ENCODE measurements around the gene FER.

The FER gene

DNA sequence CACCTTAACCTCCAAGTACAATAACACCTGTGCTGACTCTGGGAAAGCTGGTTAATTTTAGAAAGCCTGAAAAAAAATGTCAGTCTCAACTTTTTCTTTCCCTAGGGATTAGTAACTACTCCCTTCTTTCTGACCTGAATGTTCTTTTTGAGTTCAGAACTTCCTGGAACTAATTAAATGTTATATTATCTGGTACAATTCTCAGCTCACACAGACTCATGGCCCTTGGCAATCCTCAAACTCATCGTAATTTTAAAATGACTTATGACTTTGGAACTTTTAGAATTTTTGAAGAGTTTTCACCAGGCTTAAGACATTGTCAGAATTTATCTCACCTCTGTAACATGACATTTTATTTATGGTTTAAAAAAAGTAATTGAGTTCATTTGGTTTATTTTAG lies 315.0 kb downstream of the FER start:
- no peak overlapping the region for H3K4me3 ChIP-seq (ENCODE audit: low read length in 2 of 2)
- no peaks in the 10 kb centered on the region for H3K9me3 ChIP-seq (ENCODE audit: control insufficient read depth in 2 of 2, low read length in 2 of 2)
- H3K36me3 ChIP-seq (ENCODE audit: control insufficient read depth in 2 of 2, insufficient read depth in 2 of 2, low read length in 2 of 2), result no peaks in the 10 kb centered on the region
- no peak overlapping the region for H3K9ac ChIP-seq (ENCODE audit: low read length in 2 of 2)
- H3K27ac ChIP-seq (ENCODE audit: low read length), result no peak overlapping the region
- H3K4me1 ChIP-seq (ENCODE audit: control insufficient read depth, insufficient read depth, low read length), result no peaks in the 10 kb centered on the region
- H3K27me3 ChIP-seq (ENCODE audit: control insufficient read depth in 1 of 2, insufficient read depth in 2 of 2, low read length in 2 of 2), result no peaks in the 10 kb centered on the region

- Histone ChIP-seq H3K9ac (ENCODE audit: low read length in 2 of 2) (no peak overlapping the region), H3K27ac (ENCODE audit: low read length) (no peak overlapping the region), H3K36me3 (ENCODE audit: control insufficient read depth in 2 of 2, insufficient read depth in 2 of 2, low read length in 2 of 2) (no peaks in the 10 kb centered on the region)
Observed at GRCh38 chr5:109063223-109063622, 315.5 kb downstream of the FER start.

DNA sequence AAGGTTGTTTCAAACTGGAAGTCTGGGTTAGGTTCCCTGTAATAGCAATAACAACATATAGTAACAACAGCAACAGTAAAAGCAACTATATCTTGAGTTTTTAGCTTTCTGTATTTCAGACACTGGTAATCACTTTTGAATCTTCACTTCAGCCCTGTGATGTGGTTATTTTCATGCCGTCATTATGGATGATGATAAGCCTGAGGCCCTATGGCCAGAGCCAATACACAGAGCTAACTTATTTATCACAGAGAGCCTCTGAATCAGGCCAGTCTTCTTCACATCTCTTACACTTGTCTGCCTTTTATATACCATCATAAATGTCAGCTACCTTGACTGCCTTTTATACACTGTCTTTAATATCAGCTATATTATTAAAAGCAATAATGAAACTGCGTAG lies 329.0 kb downstream of the FER start:
- H3K27me3 ChIP-seq (ENCODE audit: control insufficient read depth in 1 of 2, insufficient read depth in 2 of 2, low read length in 2 of 2), result no peaks in the 10 kb centered on the region
- no peaks in the 10 kb centered on the region for H3K9me3 ChIP-seq (ENCODE audit: control insufficient read depth in 2 of 2, low read length in 2 of 2)
- H3K4me1 ChIP-seq (ENCODE audit: control insufficient read depth, insufficient read depth, low read length), result no peaks in the 10 kb centered on the region
- H3K27ac ChIP-seq (ENCODE audit: low read length), result no peak overlapping the region
- no peak overlapping the region for H3K4me3 ChIP-seq (ENCODE audit: low read length in 2 of 2)
- H3K36me3 ChIP-seq (ENCODE audit: control insufficient read depth in 2 of 2, insufficient read depth in 2 of 2, low read length in 2 of 2), result no peaks in the 10 kb centered on the region
- no peak overlapping the region for H3K9ac ChIP-seq (ENCODE audit: low read length in 2 of 2)

More at GRCh38 chr5:109063223-109063622, 315.5 kb downstream of the FER start:
- Histone ChIP-seq H3K27me3 (ENCODE audit: control insufficient read depth in 1 of 2, insufficient read depth in 2 of 2, low read length in 2 of 2) (no peaks in the 10 kb centered on the region), H3K4me3 (ENCODE audit: low read length in 2 of 2) (no peak overlapping the region), H3K4me1 (ENCODE audit: control insufficient read depth, insufficient read depth, low read length) (no peaks in the 10 kb centered on the region), H3K9me3 (ENCODE audit: control insufficient read depth in 2 of 2, low read length in 2 of 2) (no peaks in the 10 kb centered on the region)

DNA sequence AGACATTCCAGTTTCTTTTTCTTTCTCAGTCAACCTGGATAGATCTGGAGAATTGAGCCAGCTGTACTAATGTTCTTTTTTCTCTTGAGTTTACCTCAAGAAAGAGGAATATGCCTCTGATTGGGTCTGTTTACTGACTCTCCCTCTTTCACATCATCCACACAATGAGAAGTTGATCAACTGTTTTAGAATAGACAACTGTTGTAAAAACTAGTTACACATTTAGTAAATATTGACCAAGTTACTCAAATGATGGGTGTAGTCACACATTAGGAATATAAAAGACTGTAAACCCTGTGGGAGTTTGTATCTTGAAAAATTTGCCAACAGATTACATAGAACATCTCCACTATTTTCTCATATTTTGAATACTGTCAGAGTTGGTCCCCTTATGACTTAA lies 330.8 kb downstream of the FER start:
- Histone ChIP-seq H3K36me3 (ENCODE audit: control insufficient read depth in 2 of 2, insufficient read depth in 2 of 2, low read length in 2 of 2) (no peaks in the 10 kb centered on the region), H3K27me3 (ENCODE audit: control insufficient read depth in 1 of 2, insufficient read depth in 2 of 2, low read length in 2 of 2) (no peaks in the 10 kb centered on the region), H3K4me3 (ENCODE audit: low read length in 2 of 2) (no peak overlapping the region), H3K4me1 (ENCODE audit: control insufficient read depth, insufficient read depth, low read length) (no peaks in the 10 kb centered on the region), H3K9me3 (ENCODE audit: control insufficient read depth in 2 of 2, low read length in 2 of 2) (no peaks in the 10 kb centered on the region), H3K9ac (ENCODE audit: low read length in 2 of 2) (no peak overlapping the region), H3K27ac (ENCODE audit: low read length) (no peak overlapping the region)

- H3K4me3 ChIP-seq (ENCODE audit: low read length in 2 of 2), result no peak overlapping the region
- H3K4me1 ChIP-seq (ENCODE audit: control insufficient read depth, insufficient read depth, low read length), result no peaks in the 10 kb centered on the region
- H3K27me3 ChIP-seq (ENCODE audit: control insufficient read depth in 1 of 2, insufficient read depth in 2 of 2, low read length in 2 of 2), result no peaks in the 10 kb centered on the region
- no peak overlapping the region for H3K27ac ChIP-seq (ENCODE audit: low read length)
- no peaks in the 10 kb centered on the region for H3K9me3 ChIP-seq (ENCODE audit: control insufficient read depth in 2 of 2, low read length in 2 of 2)
- no peaks in the 10 kb centered on the region for H3K36me3 ChIP-seq (ENCODE audit: control insufficient read depth in 2 of 2, insufficient read depth in 2 of 2, low read length in 2 of 2)
- no peak overlapping the region for H3K9ac ChIP-seq (ENCODE audit: low read length in 2 of 2)
Observed at GRCh38 chr5:109080481-109080880, 332.8 kb downstream of the FER start.

GRCh38 chr5:109080896-109081295 lies 333.2 kb downstream of the FER start:
- H3K4me1 ChIP-seq (ENCODE audit: control insufficient read depth, insufficient read depth, low read length), result no peaks in the 10 kb centered on the region
- H3K27ac ChIP-seq (ENCODE audit: low read length), result no peak overlapping the region
- no peaks in the 10 kb centered on the region for H3K9me3 ChIP-seq (ENCODE audit: control insufficient read depth in 2 of 2, low read length in 2 of 2)
- H3K4me3 ChIP-seq (ENCODE audit: low read length in 2 of 2), result no peak overlapping the region
- no peak overlapping the region for H3K9ac ChIP-seq (ENCODE audit: low read length in 2 of 2)
- H3K27me3 ChIP-seq (ENCODE audit: control insufficient read depth in 1 of 2, insufficient read depth in 2 of 2, low read length in 2 of 2), result no peaks in the 10 kb centered on the region
- H3K36me3 ChIP-seq (ENCODE audit: control insufficient read depth in 2 of 2, insufficient read depth in 2 of 2, low read length in 2 of 2), result no peaks in the 10 kb centered on the region

DNA sequence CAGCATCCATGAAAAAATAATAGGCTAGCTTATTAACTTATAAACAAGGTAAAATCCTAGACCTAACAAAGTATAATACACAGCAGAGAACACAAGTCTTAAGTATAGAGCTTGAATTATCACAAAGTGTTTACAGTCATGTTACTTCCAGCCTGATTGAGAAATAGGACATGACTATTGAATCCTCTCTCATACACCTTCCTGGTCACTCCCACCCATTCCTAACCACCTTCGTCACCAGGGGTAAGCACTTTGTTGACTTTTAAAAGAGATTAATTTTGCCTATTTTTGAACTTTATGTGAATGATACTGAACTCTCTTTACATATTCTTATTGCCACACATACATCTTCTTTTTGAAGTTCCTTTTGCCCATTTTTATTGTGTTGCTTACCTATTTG lies 336.2 kb downstream of the FER start:
- H3K4me1 ChIP-seq (ENCODE audit: control insufficient read depth, insufficient read depth, low read length), result no peaks in the 10 kb centered on the region
- H3K9ac ChIP-seq (ENCODE audit: low read length in 2 of 2), result no peak overlapping the region
- no peak overlapping the region for H3K4me3 ChIP-seq (ENCODE audit: low read length in 2 of 2)
- H3K36me3 ChIP-seq (ENCODE audit: control insufficient read depth in 2 of 2, insufficient read depth in 2 of 2, low read length in 2 of 2), result no peaks in the 10 kb centered on the region
- no peak overlapping the region for H3K27ac ChIP-seq (ENCODE audit: low read length)
- no peaks in the 10 kb centered on the region for H3K9me3 ChIP-seq (ENCODE audit: control insufficient read depth in 2 of 2, low read length in 2 of 2)
- no peaks in the 10 kb centered on the region for H3K27me3 ChIP-seq (ENCODE audit: control insufficient read depth in 1 of 2, insufficient read depth in 2 of 2, low read length in 2 of 2)

DNA sequence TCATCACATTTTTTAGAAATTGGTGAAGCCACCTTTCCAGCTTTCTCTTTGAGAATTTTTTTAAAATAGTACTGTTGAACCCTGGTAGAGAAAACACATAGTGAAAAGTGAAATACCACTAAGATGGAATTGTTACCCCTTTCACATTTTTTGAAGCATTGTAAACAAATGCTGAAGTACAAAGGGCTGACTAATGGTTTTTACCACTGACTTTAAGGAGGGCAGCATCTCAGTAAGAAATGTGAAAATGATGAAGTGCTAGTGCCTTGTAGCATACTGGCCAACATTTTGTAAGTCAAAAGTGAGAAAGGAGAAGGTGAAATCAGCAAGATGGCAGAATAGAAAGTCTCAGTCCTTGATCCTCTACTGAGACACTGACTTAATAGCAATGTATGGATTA lies 341.5 kb downstream of the FER start:
- Histone ChIP-seq H3K27me3 (ENCODE audit: control insufficient read depth in 1 of 2, insufficient read depth in 2 of 2, low read length in 2 of 2) (no peaks in the 10 kb centered on the region), H3K4me1 (ENCODE audit: control insufficient read depth, insufficient read depth, low read length) (no peaks in the 10 kb centered on the region), H3K4me3 (ENCODE audit: low read length in 2 of 2) (no peak overlapping the region), H3K9ac (ENCODE audit: low read length in 2 of 2) (no peak overlapping the region), H3K36me3 (ENCODE audit: control insufficient read depth in 2 of 2, insufficient read depth in 2 of 2, low read length in 2 of 2) (no peaks in the 10 kb centered on the region), H3K27ac (ENCODE audit: low read length) (no peak overlapping the region), H3K9me3 (ENCODE audit: control insufficient read depth in 2 of 2, low read length in 2 of 2) (no peaks in the 10 kb centered on the region)

GRCh38 chr5:109099081-109099480 lies 351.4 kb downstream of the FER start:
- Histone ChIP-seq H3K27ac (ENCODE audit: low read length) (no peak overlapping the region), H3K9ac (ENCODE audit: low read length in 2 of 2) (no peak overlapping the region), H3K4me3 (ENCODE audit: low read length in 2 of 2) (no peak overlapping the region), H3K36me3 (ENCODE audit: control insufficient read depth in 2 of 2, insufficient read depth in 2 of 2, low read length in 2 of 2) (no peaks in the 10 kb centered on the region), H3K4me1 (ENCODE audit: control insufficient read depth, insufficient read depth, low read length) (no peaks in the 10 kb centered on the region), H3K27me3 (ENCODE audit: control insufficient read depth in 1 of 2, insufficient read depth in 2 of 2, low read length in 2 of 2) (no peaks in the 10 kb centered on the region), H3K9me3 (ENCODE audit: control insufficient read depth in 2 of 2, low read length in 2 of 2) (no peaks in the 10 kb centered on the region)

DNA sequence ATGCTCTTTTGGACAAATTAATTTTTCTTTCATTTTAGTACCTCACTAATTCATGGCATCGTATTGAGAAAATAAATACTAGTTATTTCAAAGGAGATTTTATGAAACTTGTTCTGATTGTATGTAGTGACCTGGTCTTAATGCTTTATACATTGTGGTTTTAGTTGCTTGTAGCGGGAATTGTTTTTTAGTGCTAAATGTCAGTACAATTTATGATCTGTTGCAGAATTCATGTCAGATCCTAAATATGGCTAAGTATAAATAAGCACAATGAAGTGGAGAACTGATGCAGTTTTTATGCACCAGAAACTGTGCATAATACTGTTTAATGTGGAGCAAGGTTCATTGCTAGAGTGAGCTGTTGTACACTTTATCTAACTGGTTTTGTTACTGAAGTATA lies 353.3 kb downstream of the FER start:
- H3K4me3 ChIP-seq (ENCODE audit: low read length in 2 of 2), result no peak overlapping the region
- no peaks in the 10 kb centered on the region for H3K4me1 ChIP-seq (ENCODE audit: control insufficient read depth, insufficient read depth, low read length)
- no peak overlapping the region for H3K27ac ChIP-seq (ENCODE audit: low read length)
- H3K9ac ChIP-seq (ENCODE audit: low read length in 2 of 2), result no peak overlapping the region
- no peaks in the 10 kb centered on the region for H3K9me3 ChIP-seq (ENCODE audit: control insufficient read depth in 2 of 2, low read length in 2 of 2)
- H3K27me3 ChIP-seq (ENCODE audit: control insufficient read depth in 1 of 2, insufficient read depth in 2 of 2, low read length in 2 of 2), result no peaks in the 10 kb centered on the region
- H3K36me3 ChIP-seq (ENCODE audit: control insufficient read depth in 2 of 2, insufficient read depth in 2 of 2, low read length in 2 of 2), result no peaks in the 10 kb centered on the region

- Histone ChIP-seq H3K27me3 (ENCODE audit: control insufficient read depth in 1 of 2, insufficient read depth in 2 of 2, low read length in 2 of 2) (no peaks in the 10 kb centered on the region), H3K9ac (ENCODE audit: low read length in 2 of 2) (no peak overlapping the region)
Observed at GRCh38 chr5:109102096-109102690, 354.5 kb downstream of the FER start.

More at GRCh38 chr5:109102096-109102690, 354.5 kb downstream of the FER start:
- Histone ChIP-seq H3K27ac (ENCODE audit: low read length) (no peak overlapping the region), H3K36me3 (ENCODE audit: control insufficient read depth in 2 of 2, insufficient read depth in 2 of 2, low read length in 2 of 2) (no peaks in the 10 kb centered on the region), H3K4me1 (ENCODE audit: control insufficient read depth, insufficient read depth, low read length) (no peaks in the 10 kb centered on the region), H3K4me3 (ENCODE audit: low read length in 2 of 2) (no peak overlapping the region), H3K9me3 (ENCODE audit: control insufficient read depth in 2 of 2, low read length in 2 of 2) (no peaks in the 10 kb centered on the region)

Measured in stomach smooth muscle (tissue), 2 donors.